Testis (tissue), 2 donors: Measurements from ENCODE around the gene TULP4.

Experiments used
- CTCF ChIP-seq, 3 experiments: fragments of 450-650 bp in 2 of 3; fragments of 200-600 bp in 1 of 3; sonication (generic) in 1 of 3; IDR thresholded peaks; one replicate each; pipeline ENCODE4 v1.5.1; 2016 to 2019; ENCODE audit warnings: antibody characterized with exemption in 3 of 3, mild to moderate bottlenecking in 2 of 3, moderate library complexity in 1 of 3
- POLR2A ChIP-seq: fragments of 450-650 bp; IDR thresholded peaks from one replicate; pipeline ENCODE4 v1.6.1; 2017; ENCODE audit warnings: antibody characterized with exemption, mild to moderate bottlenecking, moderate library complexity

- no peak for TF ChIP-seq CTCF (IDR thresholded peaks at IDR 0.05)
- no peak for TF ChIP-seq POLR2A
These were observed 2.5 kb upstream of the TULP4 start for GRCh38 chr6:158309814-158310213.
